ENCODE results near the gene METTL4.

GRCh38 chr18:2526329-2526728 is 45.0 kb downstream of the METTL4 start:
- TF ChIP-seq, protein P1, sequence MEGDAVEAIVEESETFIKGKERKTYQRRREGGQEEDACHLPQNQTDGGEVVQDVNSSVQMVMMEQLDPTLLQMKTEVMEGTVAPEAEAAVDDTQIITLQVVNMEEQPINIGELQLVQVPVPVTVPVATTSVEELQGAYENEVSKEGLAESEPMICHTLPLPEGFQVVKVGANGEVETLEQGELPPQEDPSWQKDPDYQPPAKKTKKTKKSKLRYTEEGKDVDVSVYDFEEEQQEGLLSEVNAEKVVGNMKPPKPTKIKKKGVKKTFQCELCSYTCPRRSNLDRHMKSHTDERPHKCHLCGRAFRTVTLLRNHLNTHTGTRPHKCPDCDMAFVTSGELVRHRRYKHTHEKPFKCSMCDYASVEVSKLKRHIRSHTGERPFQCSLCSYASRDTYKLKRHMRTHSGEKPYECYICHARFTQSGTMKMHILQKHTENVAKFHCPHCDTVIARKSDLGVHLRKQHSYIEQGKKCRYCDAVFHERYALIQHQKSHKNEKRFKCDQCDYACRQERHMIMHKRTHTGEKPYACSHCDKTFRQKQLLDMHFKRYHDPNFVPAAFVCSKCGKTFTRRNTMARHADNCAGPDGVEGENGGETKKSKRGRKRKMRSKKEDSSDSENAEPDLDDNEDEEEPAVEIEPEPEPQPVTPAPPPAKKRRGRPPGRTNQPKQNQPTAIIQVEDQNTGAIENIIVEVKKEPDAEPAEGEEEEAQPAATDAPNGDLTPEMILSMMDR (IDR thresholded peaks at IDR 0.05) = no peak
- TF ChIP-seq POLR2AphosphoS5 (IDR thresholded peaks at IDR 0.05) = no peak
- no peak for TF ChIP-seq POLR2A (IDR thresholded peaks at IDR 0.05)

All from transverse colon (tissue), 4 donors.